GM12892 (cell line): ENCODE results near the gene EXOC4.

ENCODE experiments used
- POLR2A ChIP-seq: IDR thresholded peaks from 2 replicates; pipeline ENCODE4 v1.6.1; 2011; ENCODE audit warnings: low read depth, low read length, control low read depth
- TAF1 ChIP-seq: IDR thresholded peaks from 2 replicates; pipeline ENCODE4 v1.6.1; 2011; ENCODE audit warnings: low read depth, mild to moderate bottlenecking, control low read depth, low read length, borderline replicate concordance

DNA sequence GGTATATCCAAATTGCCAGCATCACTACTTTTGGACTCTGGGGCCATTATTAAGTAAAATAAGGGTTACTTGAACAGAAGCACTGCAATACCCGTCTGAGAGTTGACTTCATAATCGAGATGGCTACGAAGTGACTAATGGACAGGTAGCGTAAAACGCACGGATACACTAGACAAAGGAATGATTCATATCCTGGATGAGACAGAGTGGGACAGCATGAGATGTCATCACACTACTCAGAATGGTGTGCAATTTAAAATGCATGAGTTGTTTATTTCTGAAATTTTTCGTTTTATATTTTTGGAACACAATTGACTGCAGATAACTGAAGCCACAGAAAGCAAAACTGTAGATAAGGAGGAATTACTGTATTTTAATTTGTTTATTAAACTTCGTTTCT is 452.7 kb downstream of the EXOC4 start:
- TF ChIP-seq POLR2A: no peak
- no peak for TF ChIP-seq TAF1
